OCI-LY7 (cell line): ENCODE results near the gene DDX10. TPM values are rescaled to one million over a fixed set of nuclear protein-coding genes. Genes with fewer than 3 reads are reported as not detected.

Experiments used
- BruUV-seq: library from RNA; stranded (reverse); fragments of 400-500 nt; replicated peaks from 2 replicates; lab custom pipeline; 2021; lab: Mats Ljungman, UMichigan
- CTCF ChIA-PET: fragments of 300-600 bp; sonication (Branson Sonifier 250); formaldehyde crosslinking; loops from one replicate; lab custom pipeline; 2022; ENCODE audit warnings: antibody characterized with exemption; ENCODE audit not compliant: unreplicated experiment; lab: Charles Lee
- POLR2A ChIA-PET: fragments of 300-600 bp; sonication (Branson Sonifier 250); formaldehyde crosslinking; loops from one replicate; lab custom pipeline; 2022; ENCODE audit warnings: antibody characterized with exemption; lab: Charles Lee
- DNase-seq: peaks from one replicate; pipeline ENCODE4 v3.0.0-alpha.2; 2015; ENCODE audit warnings: low spot score
- H2AFZ ChIP-seq: fragments of 200-600 bp; sonication (generic), shearing (Covaris generic); 2 replicates; pipeline ENCODE4 v1.6.1; 2014; ENCODE audit warnings: mild to moderate bottlenecking, antibody characterized with exemption, low read length, moderate library complexity
- H3K27ac ChIP-seq: fragments of 200-600 bp; sonication (generic); 2 replicates; pipeline ENCODE4 v1.5.1; 2014; ENCODE audit warnings: mixed run types, low read depth, mild to moderate bottlenecking, moderate library complexity, low read length, inconsistent platforms; ENCODE audit not compliant: poor library complexity, severe bottlenecking
- H3K36me3 ChIP-seq: fragments of 200-600 bp; sonication (generic); 2 replicates; pipeline ENCODE4 v1.6.1; 2014; ENCODE audit warnings: mild to moderate bottlenecking, antibody characterized with exemption, low read length, moderate library complexity, mixed read lengths; ENCODE audit not compliant: insufficient read depth
- H3K4me1 ChIP-seq: fragments of 200-600 bp; sonication (generic); 2 replicates; pipeline ENCODE4 v1.5.1; 2014; ENCODE audit warnings: mild to moderate bottlenecking, low read length; ENCODE audit not compliant: insufficient read depth, poor library complexity, severe bottlenecking
- H3K4me2 ChIP-seq: fragments of 200-600 bp; sonication (generic); 2 replicates; pipeline ENCODE4 v1.6.1; 2014; ENCODE audit warnings: mild to moderate bottlenecking, low read length
- H3K4me3 ChIP-seq: fragments of 200-600 bp; sonication (generic); 2 replicates; pipeline ENCODE4 v1.5.1; 2014; ENCODE audit warnings: mild to moderate bottlenecking, low read depth, low read length; ENCODE audit not compliant: poor library complexity, severe bottlenecking
- H3K79me2 ChIP-seq: fragments of 200-600 bp; sonication (generic); 2 replicates; pipeline ENCODE4 v1.6.1; 2016; ENCODE audit warnings: low read depth, mild to moderate bottlenecking, low read length, moderate library complexity, mixed read lengths; ENCODE audit not compliant: insufficient read depth
- H3K9me2 ChIP-seq: fragments of 200-600 bp; sonication (generic); 2 replicates; pipeline ENCODE4 v1.6.1; 2016; ENCODE audit warnings: mild to moderate bottlenecking, low read length, mixed read lengths; ENCODE audit not compliant: insufficient read depth
- H3K9me3 ChIP-seq: fragments of 200-600 bp; sonication (generic); 2 replicates; pipeline ENCODE4 v1.6.1; 2014; ENCODE audit warnings: mild to moderate bottlenecking, mixed run types, low read length, mixed read lengths
- H4K20me1 ChIP-seq: fragments of 200-600 bp; sonication (generic); 2 replicates; pipeline ENCODE4 v1.6.1; 2014; ENCODE audit warnings: mild to moderate bottlenecking, antibody characterized with exemption, low read length, moderate library complexity, mixed read lengths; ENCODE audit not compliant: insufficient read depth
- EZH2phosphoT487 ChIP-seq: fragments of 200-600 bp; sonication (generic); IDR thresholded peaks from 2 replicates; pipeline ENCODE4 v1.6.1; 2018; ENCODE audit warnings: low read depth, borderline replicate concordance, mild to moderate bottlenecking, mixed run types, antibody characterized with exemption, low read length, moderate library complexity, mixed read lengths
- intact Hi-C: fragments of 100-400 bp; cut with micrococcal nuclease; formaldehyde crosslinking; loops from one replicate; pipeline ENCODE4 v1.10.0; 2022; ENCODE audit not compliant: unreplicated experiment
- total RNA-seq, 2 experiments: library from RNA; depleted of rRNA in 1 of 2; stranded (reverse); fragments of >200 nt in 1 of 2; shearing (Covaris generic) in 1 of 2; gene quantifications; 2 replicates each; pipeline ENCODE4 v1.2.3, GENCODE V29; 2014 to 2022
- TF ChIP-seq, protein P1 (sequence below): fragments of 200-600 bp; sonication (generic); conservative IDR thresholded peaks from 2 replicates; pipeline ENCODE4 v1.5.1; 2014; ENCODE audit warnings: mild to moderate bottlenecking, antibody characterized with exemption, low read length, moderate library complexity, mixed read lengths

The DDX10 gene
- total RNA-seq, 2 experiments from 2014 or later, result 46.5 to 48.7 TPM

DNA sequence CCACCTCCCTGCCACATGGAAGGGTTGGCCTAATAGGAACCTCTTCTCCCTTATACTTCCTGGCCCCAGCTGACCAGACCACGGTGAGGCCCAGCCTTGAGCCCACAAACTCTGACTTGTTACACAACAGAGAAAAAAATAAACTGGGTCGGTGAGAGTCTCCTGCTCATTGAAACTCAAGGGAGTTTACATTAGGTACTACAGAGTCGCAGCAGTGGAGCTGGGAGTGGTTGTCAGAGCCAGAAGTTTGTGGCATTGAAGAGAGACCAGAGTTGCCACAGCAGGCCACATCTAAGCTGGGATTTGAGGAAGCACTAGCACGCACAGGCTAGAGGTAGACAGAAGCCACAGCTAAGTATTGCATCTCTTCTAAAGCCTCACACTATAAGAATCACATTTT lies 296.2 kb downstream of the DDX10 start:
- TF ChIP-seq, protein P1, sequence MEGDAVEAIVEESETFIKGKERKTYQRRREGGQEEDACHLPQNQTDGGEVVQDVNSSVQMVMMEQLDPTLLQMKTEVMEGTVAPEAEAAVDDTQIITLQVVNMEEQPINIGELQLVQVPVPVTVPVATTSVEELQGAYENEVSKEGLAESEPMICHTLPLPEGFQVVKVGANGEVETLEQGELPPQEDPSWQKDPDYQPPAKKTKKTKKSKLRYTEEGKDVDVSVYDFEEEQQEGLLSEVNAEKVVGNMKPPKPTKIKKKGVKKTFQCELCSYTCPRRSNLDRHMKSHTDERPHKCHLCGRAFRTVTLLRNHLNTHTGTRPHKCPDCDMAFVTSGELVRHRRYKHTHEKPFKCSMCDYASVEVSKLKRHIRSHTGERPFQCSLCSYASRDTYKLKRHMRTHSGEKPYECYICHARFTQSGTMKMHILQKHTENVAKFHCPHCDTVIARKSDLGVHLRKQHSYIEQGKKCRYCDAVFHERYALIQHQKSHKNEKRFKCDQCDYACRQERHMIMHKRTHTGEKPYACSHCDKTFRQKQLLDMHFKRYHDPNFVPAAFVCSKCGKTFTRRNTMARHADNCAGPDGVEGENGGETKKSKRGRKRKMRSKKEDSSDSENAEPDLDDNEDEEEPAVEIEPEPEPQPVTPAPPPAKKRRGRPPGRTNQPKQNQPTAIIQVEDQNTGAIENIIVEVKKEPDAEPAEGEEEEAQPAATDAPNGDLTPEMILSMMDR, result no peak
- no peak for TF ChIP-seq EZH2phosphoT487
- POLR2A ChIA-PET, result no interaction called here
- no peaks in the 10 kb centered on the region for H3K4me1 ChIP-seq
- no peak overlapping the region for H2AFZ ChIP-seq
- H3K36me3 ChIP-seq, result no peaks in the 10 kb centered on the region
- H3K9me2 ChIP-seq, result no peaks in the 10 kb centered on the region
- H3K79me2 ChIP-seq, result no peaks in the 10 kb centered on the region
- no peaks in the 10 kb centered on the region for H4K20me1 ChIP-seq
- H3K4me2 ChIP-seq, result no peak overlapping the region
- H3K27ac ChIP-seq, result no peak overlapping the region
- intact Hi-C loops, result no loop called here
- no peaks in the 10 kb centered on the region for H3K9me3 ChIP-seq
- no peak overlapping the region for H3K4me3 ChIP-seq
- no TSS peak for BruUV-seq
- CTCF ChIA-PET, result no interaction called here
- DNase-seq, result no peak

DNA sequence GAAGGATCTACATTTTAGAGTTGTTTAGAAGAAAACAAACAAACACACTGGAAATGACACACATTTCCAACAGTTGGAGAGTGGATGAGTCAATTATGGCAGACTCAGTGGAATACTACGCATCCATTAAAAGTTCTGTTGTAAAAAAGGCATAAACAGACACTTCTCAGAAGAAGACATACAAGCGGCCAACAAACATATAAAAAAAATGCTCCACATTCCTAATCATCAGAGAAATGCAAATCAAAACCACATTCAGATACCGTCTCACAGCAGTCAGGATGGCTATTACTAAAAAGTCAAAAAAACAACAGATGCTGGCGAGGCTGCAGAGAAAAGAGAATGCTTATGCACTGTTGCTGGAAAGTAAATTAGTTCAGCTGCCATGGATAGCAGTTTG lies 298.2 kb downstream of the DDX10 start:
- Histone ChIP-seq H4K20me1 (no peaks in the 10 kb centered on the region), H3K9me2 (no peaks in the 10 kb centered on the region), H3K36me3 (no peaks in the 10 kb centered on the region), H3K4me1 (no peaks in the 10 kb centered on the region), H3K9me3 (no peaks in the 10 kb centered on the region), H3K27ac (no peak overlapping the region), H3K79me2 (no peaks in the 10 kb centered on the region), H3K4me3 (no peak overlapping the region), H3K4me2 (no peak overlapping the region), H2AFZ (no peak overlapping the region)
- POLR2A ChIA-PET, result interaction anchor here (0.7 kb wide), 1 partner anchor 16 kb away, joined by 4 read pairs; no protein-coding TSS in a partner anchor
- CTCF ChIA-PET, result no interaction called here
- intact Hi-C loops, result no loop called here
- no peak for DNase-seq
- TF ChIP-seq EZH2phosphoT487, result no peak
- TF ChIP-seq, protein P1, result no peak
- no TSS peak for BruUV-seq

DNA sequence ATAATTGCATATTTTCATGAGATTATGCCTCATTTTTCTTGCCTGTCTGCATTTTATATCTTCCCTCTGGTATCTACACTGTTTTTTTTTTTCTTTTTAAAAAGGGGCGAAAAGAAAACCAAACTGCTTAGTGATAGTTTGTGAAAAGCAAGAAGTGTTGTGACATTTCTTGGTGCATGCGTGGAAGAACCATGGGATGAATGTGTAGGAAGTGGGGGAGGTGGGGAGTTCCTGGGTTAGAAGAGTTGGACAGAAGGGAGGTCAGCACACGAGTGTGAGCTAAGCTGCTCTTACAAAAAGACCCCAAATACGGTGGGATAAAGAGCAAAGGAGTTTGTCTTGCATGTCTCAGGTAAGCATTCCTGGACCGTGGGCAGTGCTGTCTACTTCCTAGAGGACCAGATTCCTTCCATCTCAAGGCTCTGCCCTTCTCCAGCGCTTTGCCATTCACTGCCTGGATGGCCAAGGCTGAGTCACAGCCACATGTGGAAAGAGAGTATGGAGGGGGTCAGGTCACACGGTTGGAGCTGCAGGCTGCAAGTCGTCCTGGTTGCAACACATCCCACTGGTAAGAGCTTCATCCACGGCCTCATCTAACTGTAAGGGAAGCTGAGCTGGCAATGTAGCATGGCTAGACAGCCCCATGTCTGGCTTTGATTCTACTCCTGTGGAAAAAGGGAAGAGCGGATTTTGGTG lies 300.6 kb downstream of the DDX10 start:
- CTCF ChIA-PET, result no interaction called here
- H3K9me2 ChIP-seq, result no peaks in the 10 kb centered on the region
- no peaks in the 10 kb centered on the region for H3K79me2 ChIP-seq
- no TSS peak for BruUV-seq
- H3K9me3 ChIP-seq, result no peaks in the 10 kb centered on the region
- H3K27ac ChIP-seq, result no peak overlapping the region
- no peak overlapping the region for H2AFZ ChIP-seq
- no peaks in the 10 kb centered on the region for H3K4me1 ChIP-seq
- POLR2A ChIA-PET, result no interaction called here
- H3K4me2 ChIP-seq, result no peak overlapping the region
- H3K4me3 ChIP-seq, result no peak overlapping the region
- H3K36me3 ChIP-seq, result no peaks in the 10 kb centered on the region
- DNase-seq, result no peak
- no peak for TF ChIP-seq EZH2phosphoT487
- TF ChIP-seq, protein P1, result no peak
- intact Hi-C loops, result no loop called here
- H4K20me1 ChIP-seq, result no peaks in the 10 kb centered on the region
